ENCODE measurements around the gene SLC26A6. TPM values are rescaled to one million over a fixed set of nuclear protein-coding genes. Genes with fewer than 3 reads are reported as not detected.

The SLC26A6 gene, protein sequence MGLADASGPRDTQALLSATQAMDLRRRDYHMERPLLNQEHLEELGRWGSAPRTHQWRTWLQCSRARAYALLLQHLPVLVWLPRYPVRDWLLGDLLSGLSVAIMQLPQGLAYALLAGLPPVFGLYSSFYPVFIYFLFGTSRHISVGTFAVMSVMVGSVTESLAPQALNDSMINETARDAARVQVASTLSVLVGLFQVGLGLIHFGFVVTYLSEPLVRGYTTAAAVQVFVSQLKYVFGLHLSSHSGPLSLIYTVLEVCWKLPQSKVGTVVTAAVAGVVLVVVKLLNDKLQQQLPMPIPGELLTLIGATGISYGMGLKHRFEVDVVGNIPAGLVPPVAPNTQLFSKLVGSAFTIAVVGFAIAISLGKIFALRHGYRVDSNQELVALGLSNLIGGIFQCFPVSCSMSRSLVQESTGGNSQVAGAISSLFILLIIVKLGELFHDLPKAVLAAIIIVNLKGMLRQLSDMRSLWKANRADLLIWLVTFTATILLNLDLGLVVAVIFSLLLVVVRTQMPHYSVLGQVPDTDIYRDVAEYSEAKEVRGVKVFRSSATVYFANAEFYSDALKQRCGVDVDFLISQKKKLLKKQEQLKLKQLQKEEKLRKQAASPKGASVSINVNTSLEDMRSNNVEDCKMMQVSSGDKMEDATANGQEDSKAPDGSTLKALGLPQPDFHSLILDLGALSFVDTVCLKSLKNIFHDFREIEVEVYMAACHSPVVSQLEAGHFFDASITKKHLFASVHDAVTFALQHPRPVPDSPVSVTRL
- total RNA-seq, result 34.8 and 45.8 TPM in 2 replicates

- TF ChIP-seq CTCF (IDR thresholded peaks at IDR 0.05; ENCODE audit: insufficient read depth, low read depth, low read length), result peak; percentile 66
- peak within 1 kb of the TSS; percentile 97 for H3K4me3 ChIP-seq (ENCODE audit: low read depth, low read length)
- peak; percentile 97 for DNase-seq (ENCODE audit: low read depth)
Observed at GRCh38 chr3:48635222-48636021, at the start of gene SLC26A6. TSS of gene SLC26A6 (minus strand) at chr3:48635461. CDS start at chr3:48635393, 68 bp downstream.

DNA sequence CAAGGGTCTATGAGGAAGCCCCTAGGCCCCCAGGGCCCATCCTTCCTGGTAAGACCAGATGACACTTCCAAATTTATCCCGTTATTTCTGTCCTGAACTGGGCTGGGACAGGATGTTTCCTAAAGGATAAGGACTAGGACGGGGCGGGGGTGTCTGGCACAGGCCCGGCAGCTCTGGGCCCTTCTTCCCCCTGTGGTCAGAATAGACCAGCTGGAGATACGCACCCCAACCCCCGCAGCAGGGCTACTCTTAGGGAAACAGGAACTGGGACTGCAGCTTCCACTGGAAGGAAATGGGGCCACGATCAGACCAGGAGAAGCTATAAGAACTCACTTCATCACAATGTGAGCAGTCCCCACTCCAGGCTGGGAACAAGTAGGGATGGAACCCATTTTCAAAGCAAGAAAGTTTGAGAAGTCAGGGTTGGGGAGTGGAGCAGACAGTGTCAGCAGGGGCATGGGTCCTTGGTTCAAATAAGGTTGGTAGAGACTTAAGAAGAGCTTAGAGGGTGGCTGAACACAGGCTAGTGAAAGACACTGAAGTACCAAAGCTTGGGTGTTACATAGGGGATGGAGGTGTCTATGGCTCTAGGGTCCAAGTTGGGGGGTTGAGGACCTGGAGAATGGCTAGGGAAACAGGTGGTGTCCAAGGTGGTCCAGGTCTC lies 49.4 kb upstream of the SLC26A6 start:
- H3K4me3 ChIP-seq (ENCODE audit: low read depth, low read length), result peak overlapping the region; percentile 83
- DNase-seq (ENCODE audit: low read depth), result peak; percentile 50
- TF ChIP-seq CTCF (IDR thresholded peaks at IDR 0.05; ENCODE audit: insufficient read depth, low read depth, low read length), result no peak

DNA sequence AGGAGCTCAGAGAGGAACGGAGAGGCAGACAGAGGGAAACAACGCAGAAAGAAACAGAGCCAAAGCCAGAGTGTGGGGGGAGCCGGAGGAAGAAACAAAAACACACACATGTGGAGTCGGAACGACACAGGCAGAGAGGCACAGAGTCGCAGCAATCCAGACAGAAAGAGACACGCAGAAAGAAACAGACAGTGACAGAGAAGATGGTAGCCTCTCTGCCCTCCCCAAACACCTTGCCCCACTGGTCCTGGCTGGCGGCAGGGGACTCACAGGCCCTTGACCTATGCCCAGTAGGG lies 48.7 kb upstream of the SLC26A6 start:
- H3K4me3 ChIP-seq (ENCODE audit: low read depth, low read length), result peak overlapping the region; percentile 83

DNA sequence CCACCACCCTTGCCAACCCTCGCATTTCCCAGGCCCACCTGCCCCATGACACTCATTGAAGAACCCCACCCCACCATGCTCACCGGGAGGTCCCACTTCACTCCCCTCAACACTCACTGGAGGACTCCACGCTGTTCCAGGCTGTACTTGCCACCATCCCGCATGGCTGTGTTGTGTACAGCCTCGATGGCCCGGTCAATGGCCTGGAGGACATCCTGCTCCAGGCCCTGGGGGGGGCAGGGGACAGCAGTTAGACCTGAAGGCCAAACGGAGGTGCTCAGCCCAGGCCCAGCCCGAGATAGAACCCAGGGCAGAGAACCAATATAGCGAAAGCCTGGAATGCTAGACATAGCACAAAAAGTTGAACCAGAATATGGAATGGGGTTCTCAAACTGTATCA lies 47.5 kb upstream of the SLC26A6 start:
- DNase-seq (ENCODE audit: low read depth), result no peak
- H3K4me3 ChIP-seq (ENCODE audit: low read depth, low read length), result no peak overlapping the region
- TF ChIP-seq CTCF (IDR thresholded peaks at IDR 0.05; ENCODE audit: insufficient read depth, low read depth, low read length), result no peak

More for the DNA sequence above, 48.7 kb upstream of the SLC26A6 start:
- peak; percentile 50 for DNase-seq (ENCODE audit: low read depth)
- TF ChIP-seq CTCF (IDR thresholded peaks at IDR 0.05; ENCODE audit: insufficient read depth, low read depth, low read length), result no peak

GRCh38 chr3:48681974-48682610 lies 46.8 kb upstream of the SLC26A6 start:
- no peak for TF ChIP-seq CTCF (IDR thresholded peaks at IDR 0.05; ENCODE audit: insufficient read depth, low read depth, low read length)
- no peak for DNase-seq (ENCODE audit: low read depth)
- H3K4me3 ChIP-seq (ENCODE audit: low read depth, low read length), result no peak overlapping the region

DNA sequence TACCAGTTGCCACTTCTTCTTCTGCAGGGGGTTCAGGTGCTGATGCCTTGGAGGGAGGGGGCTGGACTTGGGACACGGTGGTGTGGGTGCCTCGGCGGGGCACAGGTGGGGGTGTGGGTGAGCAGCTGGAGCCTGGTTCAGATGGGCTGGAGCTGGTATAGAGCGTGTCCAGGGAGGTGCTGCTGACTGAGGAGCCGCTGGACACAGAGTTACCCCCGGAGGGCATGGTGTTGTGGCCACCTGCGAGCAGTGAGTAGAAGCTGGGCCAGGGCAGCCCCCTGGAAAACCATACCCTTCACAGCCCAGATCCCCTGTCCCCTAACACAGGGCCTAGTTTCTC lies 46.2 kb upstream of the SLC26A6 start:
- TF ChIP-seq CTCF (IDR thresholded peaks at IDR 0.05; ENCODE audit: insufficient read depth, low read depth, low read length), result no peak
- H3K4me3 ChIP-seq (ENCODE audit: low read depth, low read length), result no peak overlapping the region
- no peak for DNase-seq (ENCODE audit: low read depth)

All from fibroblast of villous mesenchyme (primary cell).